Measurements from ENCODE around the gene CYP39A1.

CYP39A1 gene

DNA sequence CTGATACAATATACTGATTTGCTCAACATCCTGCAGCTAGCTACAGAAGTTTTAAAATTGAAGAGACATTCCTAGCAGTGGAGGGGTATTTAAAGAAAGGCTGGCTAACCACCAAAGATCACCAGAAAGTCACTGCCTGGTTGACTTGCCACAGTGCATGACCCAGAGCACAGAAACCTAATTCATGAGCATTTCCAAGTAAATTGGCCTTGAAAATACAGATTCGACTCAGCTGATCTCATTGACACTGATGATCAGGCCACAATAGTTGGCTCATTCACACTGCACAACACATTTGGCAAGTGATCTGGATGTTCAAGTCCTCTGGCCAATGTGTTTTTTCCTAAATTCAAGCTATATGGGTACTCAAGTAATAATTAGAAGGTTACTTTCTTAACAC lies 21.8 kb upstream of the CYP39A1 start:
- Histone ChIP-seq H3K9ac (ENCODE audit: low read depth, low read length, poor library complexity) (no peak overlapping the region), H4K8ac (ENCODE audit: low read depth, low read length) (no peak overlapping the region), H3K36me3 (replicated peaks in 1 of 2; ENCODE audit: control insufficient read depth in 2 of 2, insufficient read depth in 2 of 2, low read length in 2 of 2) (no peaks in the 10 kb centered on the region), H2BK12ac (ENCODE audit: low read length) (no peak overlapping the region), H2AFZ (ENCODE audit: low read length) (no peak overlapping the region), H3K27ac (replicated peaks; ENCODE audit: low read length) (no peak overlapping the region), H3K79me1 (ENCODE audit: low read depth, low read length) (no peaks in the 10 kb centered on the region), H3K4ac (ENCODE audit: low read length) (no peak overlapping the region), H3K4me1 (ENCODE audit: control insufficient read depth in 2 of 2, insufficient read depth in 1 of 2, low read depth in 1 of 2, low read length in 2 of 2) (no peaks in the 10 kb centered on the region), H3K14ac (ENCODE audit: low read length) (no peak overlapping the region), H2BK5ac (ENCODE audit: low read length) (no peak overlapping the region), H2AK5ac (ENCODE audit: low read depth, low read length) (no peak overlapping the region), H3K27me3 (ENCODE audit: control insufficient read depth in 3 of 3, insufficient read depth in 3 of 3, low read depth in 1 of 3, low read length in 3 of 3) (no peaks in the 10 kb centered on the region), H3K23ac (ENCODE audit: low read depth, low read length, poor library complexity) (no peak overlapping the region), H4K91ac (ENCODE audit: low read depth, low read length, poor library complexity) (no peak overlapping the region), H3K9me3 (replicated peaks in 1 of 2; ENCODE audit: control insufficient read depth in 2 of 2, insufficient read depth in 1 of 2, low read depth in 1 of 2, low read length in 2 of 2) (no peaks in the 10 kb centered on the region), H3K4me2 (ENCODE audit: insufficient read depth, low read length, poor library complexity, severe bottlenecking) (no peak overlapping the region), H2BK120ac (ENCODE audit: low read depth, low read length) (no peak overlapping the region), H3K4me3 (ENCODE audit: low read length in 2 of 2) (no peak overlapping the region), H3K18ac (ENCODE audit: low read length) (no peak overlapping the region), H2BK15ac (ENCODE audit: low read length) (no peak overlapping the region)
- DNase-seq (ENCODE audit: low spot score), result no peak
- WGBS, 2 donors (ENCODE audit: extremely low coverage in 2 of 2, insufficient read length in 2 of 2, insufficient replicate concordance in 1 of 2), result no CpG with 5 or more reads among the region's 1 CpG

- WGBS, 2 donors (ENCODE audit: extremely low coverage in 2 of 2, insufficient read length in 2 of 2, insufficient replicate concordance in 1 of 2), result no CpG with 5 or more reads among the region's 2 CpGs
Measured at GRCh38 chr6:46667377-46667776, 14.8 kb upstream of the CYP39A1 start.

GRCh38 chr6:46661483-46661882 lies 8.9 kb upstream of the CYP39A1 start:
- H3K4ac ChIP-seq (ENCODE audit: low read length), result no peak overlapping the region
- no peaks in the 10 kb centered on the region for H3K79me1 ChIP-seq (ENCODE audit: low read depth, low read length)
- DNase-seq (ENCODE audit: low spot score), result no peak

More at GRCh38 chr6:46667377-46667776, 14.8 kb upstream of the CYP39A1 start:
- Histone ChIP-seq H3K14ac (ENCODE audit: low read length) (no peak overlapping the region), H3K27me3 (ENCODE audit: control insufficient read depth in 3 of 3, insufficient read depth in 3 of 3, low read depth in 1 of 3, low read length in 3 of 3) (no peaks in the 10 kb centered on the region), H3K4me3 (ENCODE audit: low read length in 2 of 2) (no peak overlapping the region), H3K4ac (ENCODE audit: low read length) (no peak overlapping the region), H2BK15ac (ENCODE audit: low read length) (no peak overlapping the region), H3K4me2 (ENCODE audit: insufficient read depth, low read length, poor library complexity, severe bottlenecking) (no peak overlapping the region), H3K18ac (ENCODE audit: low read length) (no peak overlapping the region), H3K36me3 (replicated peaks in 1 of 2; ENCODE audit: control insufficient read depth in 2 of 2, insufficient read depth in 2 of 2, low read length in 2 of 2) (no peaks in the 10 kb centered on the region), H2BK5ac (ENCODE audit: low read length) (no peak overlapping the region), H3K4me1 (ENCODE audit: control insufficient read depth in 2 of 2, insufficient read depth in 1 of 2, low read depth in 1 of 2, low read length in 2 of 2) (no peaks in the 10 kb centered on the region), H3K79me1 (ENCODE audit: low read depth, low read length) (no peaks in the 10 kb centered on the region), H2AFZ (ENCODE audit: low read length) (no peak overlapping the region), H2BK120ac (ENCODE audit: low read depth, low read length) (no peak overlapping the region), H4K8ac (ENCODE audit: low read depth, low read length) (no peak overlapping the region), H2BK12ac (ENCODE audit: low read length) (no peak overlapping the region), H4K91ac (ENCODE audit: low read depth, low read length, poor library complexity) (no peak overlapping the region), H3K23ac (ENCODE audit: low read depth, low read length, poor library complexity) (no peak overlapping the region), H3K9ac (ENCODE audit: low read depth, low read length, poor library complexity) (no peak overlapping the region), H2AK5ac (ENCODE audit: low read depth, low read length) (no peak overlapping the region), H3K27ac (replicated peaks; ENCODE audit: low read length) (no peak overlapping the region), H3K9me3 (replicated peaks in 1 of 2; ENCODE audit: control insufficient read depth in 2 of 2, insufficient read depth in 1 of 2, low read depth in 1 of 2, low read length in 2 of 2) (no peaks in the 10 kb centered on the region)
- DNase-seq (ENCODE audit: low spot score), result no peak

GRCh38 chr6:46657642-46658041 lies 5.0 kb upstream of the CYP39A1 start:
- no peak overlapping the region for H2BK15ac ChIP-seq (ENCODE audit: low read length)
- H2AK5ac ChIP-seq (ENCODE audit: low read depth, low read length), result no peak overlapping the region
- no peak overlapping the region for H3K27ac ChIP-seq (replicated peaks; ENCODE audit: low read length)
- H3K9me3 ChIP-seq (replicated peaks in 1 of 2; ENCODE audit: control insufficient read depth in 2 of 2, insufficient read depth in 1 of 2, low read depth in 1 of 2, low read length in 2 of 2), result no peaks in the 10 kb centered on the region
- H3K4me1 ChIP-seq (ENCODE audit: control insufficient read depth in 2 of 2, insufficient read depth in 1 of 2, low read depth in 1 of 2, low read length in 2 of 2), result no peaks in the 10 kb centered on the region
- H2BK12ac ChIP-seq (ENCODE audit: low read length), result no peak overlapping the region
- no peak overlapping the region for H4K8ac ChIP-seq (ENCODE audit: low read depth, low read length)
- no peak overlapping the region for H3K9ac ChIP-seq (ENCODE audit: low read depth, low read length, poor library complexity)
- peaks cover 0 to 22% (median 0%) of the 10 kb centered on the region in 3 experiments for H3K27me3 ChIP-seq (ENCODE audit: control insufficient read depth in 3 of 3, insufficient read depth in 3 of 3, low read depth in 1 of 3, low read length in 3 of 3)
- H3K4me3 ChIP-seq (ENCODE audit: low read length in 2 of 2), result no peak overlapping the region
- H3K4ac ChIP-seq (ENCODE audit: low read length), result no peak overlapping the region
- no peak overlapping the region for H2AFZ ChIP-seq (ENCODE audit: low read length)
- H3K79me1 ChIP-seq (ENCODE audit: low read depth, low read length), result peaks cover 3% of the 10 kb centered on the region
- DNase-seq (ENCODE audit: low spot score), result no peak
- H4K91ac ChIP-seq (ENCODE audit: low read depth, low read length, poor library complexity), result no peak overlapping the region
- H3K23ac ChIP-seq (ENCODE audit: low read depth, low read length, poor library complexity), result no peak overlapping the region
- H3K4me2 ChIP-seq (ENCODE audit: insufficient read depth, low read length, poor library complexity, severe bottlenecking), result no peak overlapping the region
- H2BK5ac ChIP-seq (ENCODE audit: low read length), result no peak overlapping the region
- H2BK120ac ChIP-seq (ENCODE audit: low read depth, low read length), result no peak overlapping the region
- no peaks in the 10 kb centered on the region for H3K36me3 ChIP-seq (replicated peaks in 1 of 2; ENCODE audit: control insufficient read depth in 2 of 2, insufficient read depth in 2 of 2, low read length in 2 of 2)
- no peak overlapping the region for H3K18ac ChIP-seq (ENCODE audit: low read length)
- H3K14ac ChIP-seq (ENCODE audit: low read length), result no peak overlapping the region

More at GRCh38 chr6:46661483-46661882, 8.9 kb upstream of the CYP39A1 start:
- Histone ChIP-seq H3K14ac (ENCODE audit: low read length) (no peak overlapping the region), H3K9me3 (replicated peaks in 1 of 2; ENCODE audit: control insufficient read depth in 2 of 2, insufficient read depth in 1 of 2, low read depth in 1 of 2, low read length in 2 of 2) (no peaks in the 10 kb centered on the region), H2BK15ac (ENCODE audit: low read length) (no peak overlapping the region), H3K18ac (ENCODE audit: low read length) (no peak overlapping the region), H4K8ac (ENCODE audit: low read depth, low read length) (no peak overlapping the region), H2BK120ac (ENCODE audit: low read depth, low read length) (no peak overlapping the region), H2BK5ac (ENCODE audit: low read length) (no peak overlapping the region), H3K4me2 (ENCODE audit: insufficient read depth, low read length, poor library complexity, severe bottlenecking) (no peak overlapping the region), H3K36me3 (replicated peaks in 1 of 2; ENCODE audit: control insufficient read depth in 2 of 2, insufficient read depth in 2 of 2, low read length in 2 of 2) (no peaks in the 10 kb centered on the region), H2AFZ (ENCODE audit: low read length) (no peak overlapping the region), H3K27ac (replicated peaks; ENCODE audit: low read length) (no peak overlapping the region), H2BK12ac (ENCODE audit: low read length) (no peak overlapping the region), H3K23ac (ENCODE audit: low read depth, low read length, poor library complexity) (no peak overlapping the region), H3K9ac (ENCODE audit: low read depth, low read length, poor library complexity) (no peak overlapping the region), H3K27me3 (ENCODE audit: control insufficient read depth in 3 of 3, insufficient read depth in 3 of 3, low read depth in 1 of 3, low read length in 3 of 3) (no peaks in the 10 kb centered on the region), H3K4me1 (ENCODE audit: control insufficient read depth in 2 of 2, insufficient read depth in 1 of 2, low read depth in 1 of 2, low read length in 2 of 2) (no peaks in the 10 kb centered on the region), H3K4me3 (ENCODE audit: low read length in 2 of 2) (no peak overlapping the region), H2AK5ac (ENCODE audit: low read depth, low read length) (no peak overlapping the region), H4K91ac (ENCODE audit: low read depth, low read length, poor library complexity) (no peak overlapping the region)
- whole genome bisulfite sequencing, 2 donors (ENCODE audit: extremely low coverage in 2 of 2, insufficient read length in 2 of 2, insufficient replicate concordance in 1 of 2), result no CpG with 5 or more reads among the region's 2 CpGs

All from neuronal stem cell (in vitro differentiated cells).